Inflammatory macrophage treated with lipopolysaccharide for 4 hours (primary cell): ENCODE results near the gene NRM.
A peak's percentile ranks its signal among the peaks of the same experiment; 100 is the strongest.

Experiments used
- DNase-seq: peaks from one replicate; pipeline ENCODE4 v3.0.0-alpha.2; 2020

Gene NRM

GRCh38 chr6:30687659-30688431 lies 2.9 kb downstream of the NRM start:
- no peak for DNase-seq

GRCh38 chr6:30686908-30687658 lies 3.7 kb downstream of the NRM start:
- peak; percentile 97 for DNase-seq

- DNase-seq, result peak; percentile 75
Measured at GRCh38 chr6:30686009-30686907, 4.5 kb downstream of the NRM start, which contains the start of gene PPP1R18. Gene PPP1R18, minus strand, starts transcription at chr6:30686645. Its CDS starts 627 bp downstream, at chr6:30686018.

GRCh38 chr6:30685157-30686008 lies 5.4 kb downstream of the NRM start:
- DNase-seq, result peak; percentile 44

GRCh38 chr6:30684386-30685156 lies 6.2 kb downstream of the NRM start:
- peak; percentile 71 for DNase-seq

- DNase-seq, result no peak
Measured at GRCh38 chr6:30683980-30684338, 6.8 kb downstream of the NRM start.

- DNase-seq, result peak; percentile 58
Measured at GRCh38 chr6:30683183-30683979, 7.4 kb downstream of the NRM start.

- DNase-seq, result peak; percentile 80
Measured at GRCh38 chr6:30682143-30683117, 8.4 kb downstream of the NRM start.

GRCh38 chr6:30681766-30682142 lies 9.0 kb downstream of the NRM start:
- DNase-seq, result no peak

- no peak for DNase-seq
Measured at GRCh38 chr6:30679765-30680535, 10.8 kb downstream of the NRM start.

GRCh38 chr6:30678964-30679726 lies 11.6 kb downstream of the NRM start:
- DNase-seq, result peak; percentile 76

GRCh38 chr6:30676660-30677285 lies 14.0 kb downstream of the NRM start:
- DNase-seq, result no peak

GRCh38 chr6:30672445-30673253 lies 18.1 kb downstream of the NRM start, which contains the start of gene DHX16:
Gene DHX16, minus strand, starts transcription at chr6:30673006. Its CDS starts 165 bp downstream, at chr6:30672841.
- DNase-seq, result peak; percentile 97

- DNase-seq, result no peak
Measured at GRCh38 chr6:30670760-30671527, 19.8 kb downstream of the NRM start.

- peak; percentile 51 for DNase-seq
Measured at GRCh38 chr6:30666300-30666699, 24.5 kb downstream of the NRM start.
